ENCODE data around the gene SPESP1. TPM values are rescaled to one million over a fixed set of nuclear protein-coding genes. Genes with fewer than 3 reads are reported as not detected.
"Not testable (repeated sequence)": the region's sequence is repeated elsewhere in the genome, so short reads cannot be mapped to it uniquely, and the experiment has no call there.

The SPESP1 gene
- total RNA-seq, 2 donors from 2014 or later: 1.5 to 9.2 TPM

DNA sequence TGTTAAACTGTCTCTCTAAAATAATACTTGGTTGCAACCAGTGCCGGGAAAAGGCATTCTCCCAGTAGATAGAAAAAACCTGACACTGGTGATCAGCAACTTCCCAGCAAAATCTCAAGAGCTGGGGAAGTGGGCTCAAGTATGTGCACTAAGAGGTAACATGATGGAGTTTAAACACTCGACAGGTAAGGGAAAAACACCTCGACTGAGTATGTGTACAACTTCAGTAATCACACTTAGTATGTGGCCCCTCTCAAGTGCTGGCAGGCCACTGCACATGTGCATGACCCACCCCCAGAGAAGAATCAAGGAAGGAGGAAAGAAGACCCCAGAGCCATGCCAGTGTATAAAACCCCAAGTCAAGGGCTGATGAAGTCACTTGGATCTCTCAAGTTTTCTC is 27.4 kb downstream of the SPESP1 start:
- no peak for ATAC-seq
- intact Hi-C loops (cut with DNase I): no loop called here
- DNase-seq: no peak

GRCh38 chr15:68958597-68958996 is 28.3 kb downstream of the SPESP1 start:
- no peak for DNase-seq
- intact Hi-C loops (cut with DNase I): no loop called here
- ATAC-seq: no peak

GRCh38 chr15:68962465-68962864 is 32.1 kb downstream of the SPESP1 start:
- DNase-seq (no peak), ATAC-seq (no peak)
- intact Hi-C loops (cut with DNase I): no loop called here

DNA sequence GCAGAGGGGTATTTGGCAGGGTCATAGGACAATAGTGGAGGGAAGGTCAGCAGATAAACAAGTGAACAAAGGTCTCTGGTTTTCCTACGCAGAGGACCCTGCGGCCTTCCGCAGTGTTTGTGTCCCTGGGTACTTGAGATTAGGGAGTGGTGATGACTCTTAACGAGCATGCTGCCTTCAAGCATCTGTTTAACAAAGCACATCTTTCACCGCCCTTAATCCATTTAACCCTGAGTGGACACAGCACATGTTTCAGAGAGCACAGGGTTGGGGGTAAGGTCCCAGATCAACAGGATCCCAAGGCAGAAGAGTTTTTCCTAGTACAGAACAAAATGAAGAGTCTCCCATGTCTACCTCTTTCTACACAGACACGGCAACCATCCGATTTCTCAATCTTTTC is 33.4 kb downstream of the SPESP1 start:
- not testable (repeated sequence) for ATAC-seq

DNA sequence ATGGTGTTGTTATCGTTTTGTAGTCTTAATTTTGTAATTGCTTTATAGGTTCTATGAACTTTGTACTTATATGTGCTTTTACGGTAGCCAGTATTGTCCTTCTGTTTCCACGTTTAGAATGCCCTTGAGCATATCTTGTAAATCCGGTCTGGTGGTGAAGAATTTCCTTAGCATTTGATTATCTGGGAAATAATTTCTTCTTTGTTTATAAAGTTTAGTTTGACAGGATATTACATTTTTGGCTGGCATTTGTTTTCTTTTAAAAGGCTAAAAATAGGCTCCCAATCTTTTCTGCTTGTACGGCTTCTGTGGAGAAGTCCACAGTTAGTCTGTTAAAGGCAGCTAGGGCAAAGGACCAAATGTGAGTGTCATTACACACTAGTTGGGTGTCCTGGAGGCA is 36.7 kb downstream of the SPESP1 start:
- intact Hi-C loops (cut with DNase I): no loop called here
- no peak for DNase-seq
- no peak for ATAC-seq

More for the DNA sequence above, 33.4 kb downstream of the SPESP1 start:
- intact Hi-C loops (cut with DNase I); DNase-seq: not testable (repeated sequence)

- no peak for DNase-seq
- ATAC-seq: no peak
- intact Hi-C loops (cut with DNase I): no loop called here
These were observed 37.6 kb downstream of the SPESP1 start for GRCh38 chr15:68967948-68968347.

GRCh38 chr15:68969298-68969697 is 39.0 kb downstream of the SPESP1 start:
- DNase-seq: no peak
- intact Hi-C loops (cut with DNase I): no loop called here
- no peak for ATAC-seq

DNA sequence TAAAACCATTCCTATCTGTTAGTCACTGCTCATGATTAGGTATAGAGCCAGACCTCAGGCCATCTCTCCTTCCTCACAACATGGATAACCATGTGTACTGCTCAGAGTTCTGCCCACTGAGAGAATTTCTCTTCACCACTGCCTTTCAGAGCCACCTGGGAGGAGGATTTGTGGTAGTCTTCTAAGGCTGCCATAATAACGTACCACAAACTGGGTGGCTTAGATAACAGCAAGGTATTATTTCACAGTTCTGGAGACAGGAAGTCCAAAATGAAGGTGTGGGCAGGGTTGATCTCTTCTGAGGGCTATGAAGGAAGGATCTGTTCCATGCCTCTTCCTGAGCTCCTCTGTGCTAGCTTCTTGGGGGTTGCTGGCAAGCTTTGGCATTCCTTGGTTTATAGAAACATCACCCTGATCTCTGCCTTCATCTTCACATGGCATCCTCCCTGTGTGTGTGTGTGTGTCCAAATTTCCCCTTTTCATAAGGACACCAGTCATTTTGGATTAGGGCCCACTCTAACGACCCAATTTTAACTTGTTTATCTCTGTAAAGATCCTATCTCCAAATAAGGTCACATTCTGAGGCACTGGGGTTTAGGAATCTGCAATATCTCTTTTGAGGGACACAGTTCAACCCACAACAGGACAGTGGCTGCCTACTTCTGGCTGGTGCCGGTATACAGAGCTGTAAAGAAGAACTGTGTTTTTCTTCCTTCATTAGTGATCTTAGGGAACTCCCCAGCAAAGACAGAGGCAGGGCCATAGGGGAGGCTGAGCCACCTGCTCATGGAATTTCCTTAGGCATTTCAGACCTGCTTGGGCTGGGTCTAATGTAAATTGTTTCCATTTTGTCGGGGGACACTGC is 42.1 kb downstream of the SPESP1 start:
- DNase-seq (no peak), ATAC-seq (no peak)
- intact Hi-C loops (cut with DNase I): no loop called here

DNA sequence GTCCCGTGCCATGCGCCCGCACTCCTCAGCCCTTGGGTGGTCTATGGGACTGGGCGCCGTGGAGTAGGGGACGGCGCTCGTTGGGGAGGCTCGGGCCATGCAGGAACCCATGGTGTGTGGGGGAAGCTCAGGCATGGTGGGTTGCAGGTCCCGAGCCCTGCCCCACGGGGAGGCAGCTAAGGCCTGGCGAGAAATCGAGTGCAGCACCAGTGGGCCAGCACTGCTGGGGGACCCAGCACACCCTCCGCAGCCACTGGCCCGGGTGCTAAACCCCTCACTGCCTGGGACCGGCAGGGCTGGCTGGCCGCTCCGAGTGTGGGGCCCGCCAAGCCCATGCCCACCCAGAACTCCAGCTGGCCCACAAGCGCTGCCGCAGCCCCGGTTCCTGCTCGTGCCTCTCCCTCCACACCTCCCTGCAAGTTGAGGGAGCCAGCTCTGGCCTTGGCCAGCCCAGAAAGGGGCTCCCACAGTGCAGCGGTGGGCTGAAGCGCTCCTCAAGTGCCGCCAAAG is 45.4 kb downstream of the SPESP1 start:
- ATAC-seq; DNase-seq; intact Hi-C loops (cut with DNase I): not testable (repeated sequence)

DNA sequence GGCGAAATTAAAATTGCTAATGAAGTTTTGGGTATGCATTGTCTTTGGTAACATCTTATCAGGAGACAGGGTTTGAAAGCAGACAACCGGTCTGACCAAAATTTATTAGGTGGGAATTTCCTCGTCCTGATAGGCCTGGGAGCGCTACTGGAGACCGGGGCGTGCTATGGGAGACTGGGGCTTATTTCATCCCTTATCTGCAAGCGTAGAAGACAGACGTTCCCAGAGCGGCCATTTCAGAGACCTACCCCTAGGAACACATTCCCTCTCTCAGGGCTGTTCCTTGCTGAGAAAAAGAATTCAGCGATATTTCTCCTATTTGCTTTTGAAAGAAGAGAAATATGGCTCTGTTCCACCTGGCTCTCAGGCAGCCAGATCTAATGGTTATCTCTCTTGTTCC is 47.1 kb downstream of the SPESP1 start:
- intact Hi-C loops (cut with DNase I); ATAC-seq; DNase-seq: not testable (repeated sequence)

GRCh38 chr15:68979006-68979405 is 48.7 kb downstream of the SPESP1 start:
- ATAC-seq (no peak), DNase-seq (no peak)
- intact Hi-C loops (cut with DNase I): no loop called here

- DNase-seq: no peak
- intact Hi-C loops (cut with DNase I): no loop called here
- ATAC-seq: no peak
These were observed 49.5 kb downstream of the SPESP1 start for GRCh38 chr15:68979816-68980215.

DNA sequence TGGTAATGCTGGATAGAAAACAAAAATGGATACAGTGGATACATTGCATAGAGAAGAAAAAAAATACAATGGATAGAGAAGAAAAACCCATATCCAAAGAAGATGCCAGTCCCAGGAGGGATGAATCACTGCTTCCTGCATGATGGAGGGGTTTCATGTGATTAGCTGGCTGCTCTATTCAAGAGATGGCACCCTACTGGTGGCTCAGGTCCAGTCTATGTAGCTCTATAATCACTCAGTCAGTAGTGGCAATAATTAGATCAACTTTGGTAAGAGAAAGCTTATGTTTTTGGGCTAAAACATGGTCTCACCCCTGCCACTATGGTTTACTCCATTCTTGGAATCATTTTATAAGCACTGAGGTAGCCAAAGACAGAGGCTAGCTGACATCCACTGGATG is 50.5 kb downstream of the SPESP1 start:
- DNase-seq (no peak), ATAC-seq (no peak)
- intact Hi-C loops (cut with DNase I): no loop called here

- DNase-seq: no peak
- ATAC-seq: no peak
- intact Hi-C loops (cut with DNase I): no loop called here
These were observed 51.6 kb downstream of the SPESP1 start for GRCh38 chr15:68981941-68982340.

DNA sequence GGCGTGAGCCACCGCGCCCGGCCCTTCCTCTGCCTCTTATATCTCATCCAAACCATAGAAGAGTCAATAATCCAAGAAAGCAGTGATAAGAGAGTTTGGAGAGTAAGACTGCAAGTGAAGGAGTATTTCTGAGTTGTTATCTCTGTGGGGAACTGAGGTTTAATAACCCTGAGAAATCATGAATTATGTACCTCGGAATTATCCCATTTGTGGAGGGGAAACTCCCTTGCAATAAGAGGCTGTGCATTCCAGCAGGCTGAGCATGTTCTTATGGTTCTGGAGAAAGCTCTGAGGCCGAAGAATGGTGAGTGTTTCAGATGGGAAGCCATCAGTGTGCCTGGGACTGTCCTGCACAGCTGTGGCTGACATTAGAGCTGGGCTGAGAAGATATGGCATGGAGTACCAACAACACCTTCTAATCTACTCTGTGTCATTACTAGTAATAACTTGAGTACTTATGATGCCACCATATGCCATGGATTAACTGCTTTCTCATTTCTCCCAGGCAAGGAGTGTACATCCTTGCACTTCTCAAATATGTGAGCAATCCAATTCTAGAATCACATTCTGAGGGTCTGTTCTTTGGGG is 52.7 kb downstream of the SPESP1 start:
- no peak for DNase-seq
- intact Hi-C loops (cut with DNase I): no loop called here
- no peak for ATAC-seq

DNA sequence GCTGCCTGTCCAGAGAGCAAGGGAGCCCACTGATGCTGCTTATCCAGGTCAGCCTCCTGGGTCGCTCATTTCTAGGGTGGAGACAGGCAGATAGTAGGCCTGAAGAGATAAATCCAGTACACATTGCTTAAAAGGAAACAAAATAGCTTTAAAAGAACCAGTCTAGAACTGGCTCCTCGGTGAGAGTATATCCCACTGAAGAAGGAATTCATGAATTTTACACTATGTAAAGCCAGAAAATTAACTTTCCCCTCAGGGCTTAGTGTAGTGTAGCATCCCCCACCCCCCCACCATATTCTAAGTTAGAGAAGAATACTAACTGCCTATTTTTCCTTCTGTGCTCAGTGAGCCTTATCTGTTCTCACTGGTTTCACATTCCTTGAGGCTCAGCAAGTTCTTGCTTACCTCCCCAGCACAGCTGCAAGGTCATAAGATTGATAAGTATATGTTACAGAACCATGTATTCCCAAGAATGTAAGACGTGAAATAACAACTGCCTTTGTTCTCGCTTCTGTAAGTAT is 53.7 kb downstream of the SPESP1 start:
- intact Hi-C loops (cut with DNase I): no loop called here
- no peak for DNase-seq
- ATAC-seq: no peak

GRCh38 chr15:68984586-68984985 is 54.3 kb downstream of the SPESP1 start:
- DNase-seq (no peak), ATAC-seq (no peak)
- intact Hi-C loops (cut with DNase I): no loop called here

GRCh38 chr15:68985361-68985891 is 55.1 kb downstream of the SPESP1 start:
- ATAC-seq (no peak), DNase-seq (no peak)
- intact Hi-C loops (cut with DNase I): no loop called here

DNA sequence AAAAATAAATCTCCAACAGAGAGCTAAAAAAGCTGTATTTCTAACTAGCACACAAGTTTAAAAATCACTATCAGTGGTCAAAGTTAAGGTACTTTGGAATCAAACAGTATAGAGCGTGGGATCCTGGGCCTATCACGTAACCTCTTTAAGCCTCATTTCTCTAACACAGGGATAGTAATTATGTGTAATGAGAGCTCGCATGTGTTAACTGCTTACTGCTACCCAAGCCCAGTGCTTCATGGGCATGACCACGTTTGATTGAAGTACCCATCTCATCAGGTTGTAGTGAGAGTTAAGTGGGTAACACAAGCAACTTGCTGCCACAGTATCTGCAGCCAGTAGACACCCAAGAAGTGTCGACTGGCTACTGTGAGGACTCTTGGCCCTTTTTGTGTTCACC is 56.0 kb downstream of the SPESP1 start:
- DNase-seq (no peak), ATAC-seq (no peak)
- intact Hi-C loops (cut with DNase I): no loop called here

DNA sequence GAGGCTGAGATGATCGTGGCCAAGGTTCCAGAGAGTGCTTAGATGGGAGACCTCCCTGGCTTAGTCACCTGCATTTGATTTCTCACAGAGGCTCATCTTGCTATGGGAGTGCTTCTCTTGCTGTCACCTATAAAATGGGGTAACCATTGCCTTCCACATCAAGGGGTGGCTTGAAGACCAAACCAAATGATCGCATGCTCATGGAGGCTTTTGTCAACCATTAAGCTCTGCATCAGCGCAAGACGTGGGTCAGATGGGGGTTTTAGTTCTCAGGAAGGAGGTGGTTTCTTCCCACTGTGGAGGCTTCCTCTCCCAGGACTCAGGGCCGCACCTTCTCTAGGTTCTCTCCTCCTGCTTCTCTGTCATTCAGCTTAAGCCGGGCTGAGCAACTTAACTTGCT is 56.8 kb downstream of the SPESP1 start:
- intact Hi-C loops (cut with DNase I): no loop called here
- DNase-seq (no peak), ATAC-seq (no peak)

Measured in left cardiac atrium (tissue), 4 donors.